ENCODE data around the gene ABCD4. TPM values are rescaled to one million over a fixed set of nuclear protein-coding genes. Genes with fewer than 3 reads are reported as not detected.

The ABCD4 gene
- total and polyA plus RNA-seq, 2 donors from 2014 or later, result 61.3 to 66.1 TPM

DNA sequence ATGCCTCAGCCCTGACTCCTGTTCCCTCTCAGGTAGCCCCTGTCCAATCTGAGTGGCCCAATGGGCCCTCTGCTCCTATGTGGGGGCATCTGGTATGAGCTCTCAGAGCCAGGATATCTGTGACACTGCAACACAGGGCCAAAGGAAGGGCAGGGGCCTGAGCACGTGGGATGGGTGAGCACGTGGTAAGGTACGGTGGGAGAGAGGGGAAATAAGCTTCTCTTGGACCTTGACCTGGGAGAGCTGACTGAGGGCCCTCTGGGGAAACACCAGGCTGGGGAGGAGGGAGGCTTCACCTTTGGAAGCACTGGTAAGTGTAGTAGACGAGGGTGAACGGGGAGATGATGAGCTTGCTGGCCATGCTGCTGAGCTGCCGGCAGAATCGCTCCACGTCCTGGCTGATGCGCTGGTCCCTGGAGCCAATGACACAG, 6.7 kb downstream of the ABCD4 start:
- Histone ChIP-seq H3K36me3 (ENCODE audit: control insufficient read depth in 2 of 3, insufficient read depth in 3 of 3, low read length in 3 of 3) (peaks cover 10 to 37% (median 37%) of the 10 kb centered on the region in 3 donors), H3K9me3 (ENCODE audit: control insufficient read depth in 2 of 3, insufficient read depth in 1 of 3, low read length in 3 of 3) (no peaks in the 10 kb centered on the region), H3K4me1 (ENCODE audit: control insufficient read depth in 2 of 3, insufficient read depth in 2 of 3, low read depth in 1 of 3, low read length in 3 of 3) (peaks cover 3 to 15% (median 12%) of the 10 kb centered on the region in 3 donors), H3K4me3 (ENCODE audit: low read length in 3 of 3) (no peak overlapping the region), H3K27ac (ENCODE audit: low read depth in 2 of 2, low read length in 2 of 2) (no peak overlapping the region), H3K9ac (ENCODE audit: low read length in 3 of 3) (no peak overlapping the region), H3K27me3 (ENCODE audit: control insufficient read depth, insufficient read depth, low read length) (no peaks in the 10 kb centered on the region)
- FAIRE-seq (no peak), DNase-seq (peak in 2 of 5 donors; percentile 26 to 31)
- TF ChIP-seq, protein P1, sequence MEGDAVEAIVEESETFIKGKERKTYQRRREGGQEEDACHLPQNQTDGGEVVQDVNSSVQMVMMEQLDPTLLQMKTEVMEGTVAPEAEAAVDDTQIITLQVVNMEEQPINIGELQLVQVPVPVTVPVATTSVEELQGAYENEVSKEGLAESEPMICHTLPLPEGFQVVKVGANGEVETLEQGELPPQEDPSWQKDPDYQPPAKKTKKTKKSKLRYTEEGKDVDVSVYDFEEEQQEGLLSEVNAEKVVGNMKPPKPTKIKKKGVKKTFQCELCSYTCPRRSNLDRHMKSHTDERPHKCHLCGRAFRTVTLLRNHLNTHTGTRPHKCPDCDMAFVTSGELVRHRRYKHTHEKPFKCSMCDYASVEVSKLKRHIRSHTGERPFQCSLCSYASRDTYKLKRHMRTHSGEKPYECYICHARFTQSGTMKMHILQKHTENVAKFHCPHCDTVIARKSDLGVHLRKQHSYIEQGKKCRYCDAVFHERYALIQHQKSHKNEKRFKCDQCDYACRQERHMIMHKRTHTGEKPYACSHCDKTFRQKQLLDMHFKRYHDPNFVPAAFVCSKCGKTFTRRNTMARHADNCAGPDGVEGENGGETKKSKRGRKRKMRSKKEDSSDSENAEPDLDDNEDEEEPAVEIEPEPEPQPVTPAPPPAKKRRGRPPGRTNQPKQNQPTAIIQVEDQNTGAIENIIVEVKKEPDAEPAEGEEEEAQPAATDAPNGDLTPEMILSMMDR (IDR thresholded peaks at IDR 0.05; ENCODE audit: borderline replicate concordance, extremely low read depth, insufficient read depth), result no peak
- intact Hi-C loops (cut with DNase I), result no loop called here

DNA sequence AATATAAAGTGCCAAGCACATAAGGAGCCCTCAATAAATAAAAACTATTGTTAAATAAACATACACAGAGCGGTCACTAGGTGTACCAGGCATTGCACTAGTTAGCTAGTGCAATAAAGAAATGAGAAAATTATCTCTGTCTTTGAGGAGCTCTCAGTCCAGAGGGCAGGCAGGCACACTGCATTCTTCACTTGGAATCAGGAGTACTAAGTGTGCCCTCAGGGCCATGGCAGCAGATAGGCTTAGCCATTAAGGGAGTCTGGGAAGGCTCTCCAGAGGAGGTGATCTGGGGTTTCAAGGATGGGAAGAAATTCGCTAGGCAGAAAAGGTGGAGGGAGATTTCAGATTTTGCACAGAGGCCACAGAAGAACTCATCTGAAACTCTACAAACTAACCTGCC, 9.1 kb downstream of the ABCD4 start:
- intact Hi-C loops (cut with DNase I), result no loop called here
- H3K9ac ChIP-seq (ENCODE audit: low read length in 3 of 3), result no peak overlapping the region
- peaks cover 0 to 8% (median 2%) of the 10 kb centered on the region in 3 donors for H3K4me1 ChIP-seq (ENCODE audit: control insufficient read depth in 2 of 3, insufficient read depth in 2 of 3, low read depth in 1 of 3, low read length in 3 of 3)
- peaks cover 7 to 44% (median 37%) of the 10 kb centered on the region in 3 donors for H3K36me3 ChIP-seq (ENCODE audit: control insufficient read depth in 2 of 3, insufficient read depth in 3 of 3, low read length in 3 of 3)
- H3K4me3 ChIP-seq (ENCODE audit: low read length in 3 of 3), result no peak overlapping the region
- H3K27ac ChIP-seq (ENCODE audit: low read depth in 2 of 2, low read length in 2 of 2), result no peak overlapping the region
- DNase-seq, result no peak
- no peak for FAIRE-seq
- TF ChIP-seq, protein P1 (IDR thresholded peaks at IDR 0.05; ENCODE audit: borderline replicate concordance, extremely low read depth, insufficient read depth), result no peak
- H3K27me3 ChIP-seq (ENCODE audit: control insufficient read depth, insufficient read depth, low read length), result no peaks in the 10 kb centered on the region
- no peaks in the 10 kb centered on the region for H3K9me3 ChIP-seq (ENCODE audit: control insufficient read depth in 2 of 3, insufficient read depth in 1 of 3, low read length in 3 of 3)

DNA sequence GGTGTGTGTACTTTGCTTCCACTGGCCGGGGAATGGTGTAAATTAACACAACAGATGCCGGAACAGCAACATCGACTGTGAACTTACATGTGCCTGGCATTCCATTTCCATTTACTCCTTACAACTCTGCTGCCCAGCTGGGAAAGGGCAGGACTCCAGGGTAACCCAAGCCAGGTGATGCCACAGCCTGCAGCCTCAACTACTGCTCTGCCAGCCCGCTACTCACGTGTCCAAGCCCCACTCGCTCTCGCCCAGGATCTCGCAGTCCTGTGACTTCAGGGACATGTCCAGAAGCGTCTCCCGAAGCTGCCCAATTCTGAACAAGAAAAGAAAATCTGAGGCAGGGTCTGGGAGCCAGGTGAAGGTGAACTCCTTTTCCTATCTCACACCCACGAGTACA, 10.7 kb downstream of the ABCD4 start:
- H3K4me1 ChIP-seq (ENCODE audit: control insufficient read depth in 2 of 3, insufficient read depth in 2 of 3, low read depth in 1 of 3, low read length in 3 of 3), result peaks cover 0 to 7% (median 0%) of the 10 kb centered on the region in 3 donors
- TF ChIP-seq, protein P1 (IDR thresholded peaks at IDR 0.05; ENCODE audit: borderline replicate concordance, extremely low read depth, insufficient read depth), result no peak
- DNase-seq, result no peak
- no peak for FAIRE-seq
- H3K27me3 ChIP-seq (ENCODE audit: control insufficient read depth, insufficient read depth, low read length), result no peaks in the 10 kb centered on the region
- H3K4me3 ChIP-seq (ENCODE audit: low read length in 3 of 3), result no peak overlapping the region
- H3K9ac ChIP-seq (ENCODE audit: low read length in 3 of 3), result no peak overlapping the region
- no peaks in the 10 kb centered on the region for H3K9me3 ChIP-seq (ENCODE audit: control insufficient read depth in 2 of 3, insufficient read depth in 1 of 3, low read length in 3 of 3)
- H3K27ac ChIP-seq (ENCODE audit: low read depth in 2 of 2, low read length in 2 of 2), result no peak overlapping the region
- peaks cover 6 to 46% (median 43%) of the 10 kb centered on the region in 3 donors for H3K36me3 ChIP-seq (ENCODE audit: control insufficient read depth in 2 of 3, insufficient read depth in 3 of 3, low read length in 3 of 3)
- intact Hi-C loops (cut with DNase I), result no loop called here

DNA sequence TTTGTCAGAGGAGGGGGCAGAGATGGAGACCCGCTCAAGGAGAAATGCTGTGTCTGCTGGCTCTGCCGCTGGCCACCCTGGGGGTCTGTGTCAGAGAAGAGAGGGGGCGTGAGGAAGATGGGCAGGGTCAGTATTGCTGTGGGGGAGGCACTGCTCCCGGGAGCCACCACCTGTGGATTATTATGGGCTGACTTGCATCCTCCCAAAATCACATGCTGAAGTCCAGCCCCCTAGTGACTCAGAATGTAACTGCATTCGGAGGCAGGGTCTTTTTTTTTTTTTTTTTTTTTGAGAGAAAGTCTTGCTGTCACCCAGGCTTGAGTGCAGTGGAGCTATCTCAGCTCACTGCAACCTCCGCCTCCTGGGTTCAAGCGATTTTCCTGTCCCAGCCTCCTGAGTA, 12.3 kb downstream of the ABCD4 start:
- FAIRE-seq, result no peak
- Histone ChIP-seq H3K9ac (ENCODE audit: low read length in 3 of 3) (no peak overlapping the region), H3K27ac (ENCODE audit: low read depth in 2 of 2, low read length in 2 of 2) (no peak overlapping the region), H3K27me3 (ENCODE audit: control insufficient read depth, insufficient read depth, low read length) (no peaks in the 10 kb centered on the region), H3K4me3 (ENCODE audit: low read length in 3 of 3) (no peak overlapping the region), H3K9me3 (ENCODE audit: control insufficient read depth in 2 of 3, insufficient read depth in 1 of 3, low read length in 3 of 3) (no peaks in the 10 kb centered on the region), H3K4me1 (ENCODE audit: control insufficient read depth in 2 of 3, insufficient read depth in 2 of 3, low read depth in 1 of 3, low read length in 3 of 3) (no peaks in the 10 kb centered on the region), H3K36me3 (ENCODE audit: control insufficient read depth in 2 of 3, insufficient read depth in 3 of 3, low read length in 3 of 3) (peaks cover 4 to 56% (median 46%) of the 10 kb centered on the region in 3 donors)
- TF ChIP-seq, protein P1 (IDR thresholded peaks at IDR 0.05; ENCODE audit: borderline replicate concordance, extremely low read depth, insufficient read depth), result no peak
- intact Hi-C loops (cut with DNase I), result no loop called here
- DNase-seq, result no peak

Data from kidney (tissue), 14 donors.